Fibroblast of lung (primary cell): Measurements from ENCODE around the gene CUL3.

Source experiments
- EZH2 ChIP-seq: IDR thresholded peaks from 2 replicates; pipeline ENCODE4 v1.5.1; 2012; ENCODE audit warnings: low read length, control low read depth, mild to moderate bottlenecking; ENCODE audit errors: missing control alignments
- TF ChIP-seq, protein P1 (sequence below), 2 donors: IDR thresholded peaks in 1 of 2; conservative IDR thresholded peaks in 1 of 2; 1 replicate in 1 of 2; 2 replicates in 1 of 2; pipeline ENCODE4 v1.5.1; 2011 to 2012; ENCODE audit warnings: low read length in 2 of 2, control low read depth in 1 of 2, inconsistent platforms in 1 of 2, low read depth in 1 of 2, mild to moderate bottlenecking in 1 of 2

DNA sequence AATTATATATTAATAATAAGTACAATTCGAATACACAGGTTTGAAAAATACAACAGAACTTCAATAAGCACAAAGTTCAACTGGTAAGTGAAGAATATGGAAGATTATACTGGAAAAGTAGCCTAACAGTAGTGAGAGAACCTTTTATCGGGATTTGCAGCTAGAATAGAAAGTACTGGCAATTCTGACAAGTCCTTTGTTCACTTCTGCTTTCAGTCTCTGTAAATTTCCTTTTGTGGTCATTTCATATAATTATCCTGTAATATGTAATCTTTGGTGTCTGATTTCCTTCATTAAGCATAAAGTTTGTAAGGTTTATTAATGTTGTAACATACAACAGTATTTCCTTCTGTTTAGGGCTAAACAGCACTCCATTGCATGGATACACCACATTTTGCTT lies 67.2 kb downstream of the CUL3 start:
- TF ChIP-seq EZH2: no peak
- TF ChIP-seq, protein P1, sequence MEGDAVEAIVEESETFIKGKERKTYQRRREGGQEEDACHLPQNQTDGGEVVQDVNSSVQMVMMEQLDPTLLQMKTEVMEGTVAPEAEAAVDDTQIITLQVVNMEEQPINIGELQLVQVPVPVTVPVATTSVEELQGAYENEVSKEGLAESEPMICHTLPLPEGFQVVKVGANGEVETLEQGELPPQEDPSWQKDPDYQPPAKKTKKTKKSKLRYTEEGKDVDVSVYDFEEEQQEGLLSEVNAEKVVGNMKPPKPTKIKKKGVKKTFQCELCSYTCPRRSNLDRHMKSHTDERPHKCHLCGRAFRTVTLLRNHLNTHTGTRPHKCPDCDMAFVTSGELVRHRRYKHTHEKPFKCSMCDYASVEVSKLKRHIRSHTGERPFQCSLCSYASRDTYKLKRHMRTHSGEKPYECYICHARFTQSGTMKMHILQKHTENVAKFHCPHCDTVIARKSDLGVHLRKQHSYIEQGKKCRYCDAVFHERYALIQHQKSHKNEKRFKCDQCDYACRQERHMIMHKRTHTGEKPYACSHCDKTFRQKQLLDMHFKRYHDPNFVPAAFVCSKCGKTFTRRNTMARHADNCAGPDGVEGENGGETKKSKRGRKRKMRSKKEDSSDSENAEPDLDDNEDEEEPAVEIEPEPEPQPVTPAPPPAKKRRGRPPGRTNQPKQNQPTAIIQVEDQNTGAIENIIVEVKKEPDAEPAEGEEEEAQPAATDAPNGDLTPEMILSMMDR (conservative IDR thresholded peaks at IDR 0.05 in 1 of 2, IDR thresholded peaks at IDR 0.05 in 1 of 2; ENCODE audit: low read depth in 1 of 2, low read length in 2 of 2): no peak
